ENCODE data around the gene F10. TPM values are rescaled to one million over a fixed set of nuclear protein-coding genes. Genes with fewer than 3 reads are reported as not detected.

F10 gene
- total and polyA plus RNA-seq, 4 donors: 3.2 to 19.9 (median 5.4) TPM

DNA sequence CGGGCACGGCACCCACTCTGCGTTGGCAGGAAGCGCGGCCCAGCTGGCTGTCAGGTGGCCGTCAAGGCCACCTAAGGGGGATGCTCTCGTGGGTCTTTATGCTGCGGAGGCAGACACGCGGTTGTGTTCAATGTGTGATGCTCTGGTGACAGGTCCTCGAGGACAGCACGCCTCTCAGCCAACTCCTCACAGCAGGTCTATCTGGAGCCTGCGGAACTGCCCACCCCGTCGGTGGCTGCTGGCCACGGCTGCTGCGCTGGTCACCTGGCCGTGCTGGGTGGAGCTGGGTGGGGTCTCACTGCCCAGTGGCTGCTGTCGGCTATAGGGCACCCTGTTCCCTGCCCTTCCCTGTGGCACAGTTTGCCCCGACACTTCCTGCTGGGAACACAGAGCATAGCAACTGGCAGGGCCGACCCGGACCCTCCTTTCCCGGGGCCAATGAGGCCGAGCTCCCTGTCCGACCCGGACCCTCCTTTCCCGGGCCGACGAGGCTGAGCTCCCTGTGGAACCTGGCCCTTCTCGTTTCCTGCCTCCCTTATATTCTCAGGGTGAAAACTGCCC, 31.3 kb upstream of the F10 start:
- Histone ChIP-seq H3K27ac (ENCODE audit: low read depth, low read length) (no peak overlapping the region), H3K9me3 (ENCODE audit: control insufficient read depth, insufficient read depth, low read length) (no peaks in the 10 kb centered on the region), H3K4me3 (ENCODE audit: low read depth, low read length) (no peak overlapping the region), H3K4me1 (ENCODE audit: control insufficient read depth, insufficient read depth, low read length) (peaks cover 17% of the 10 kb centered on the region), H3K27me3 (ENCODE audit: control insufficient read depth, insufficient read depth, low read length) (no peaks in the 10 kb centered on the region), H3K36me3 (ENCODE audit: control insufficient read depth, insufficient read depth, low read length) (peaks cover 98% of the 10 kb centered on the region)
- no peak for DNase-seq (ENCODE audit: low read depth in 4 of 6, low spot score in 6 of 6)
- 86% methylated on average over 30 of the region's 30 CpGs for WGBS (ENCODE audit: insufficient coverage)

- Histone ChIP-seq H3K27me3 (ENCODE audit: control insufficient read depth, insufficient read depth, low read length) (no peaks in the 10 kb centered on the region), H3K27ac (ENCODE audit: low read depth, low read length) (no peak overlapping the region), H3K4me3 (ENCODE audit: low read depth, low read length) (no peak overlapping the region), H3K4me1 (ENCODE audit: control insufficient read depth, insufficient read depth, low read length) (peaks cover 17% of the 10 kb centered on the region), H3K9me3 (ENCODE audit: control insufficient read depth, insufficient read depth, low read length) (no peaks in the 10 kb centered on the region), H3K36me3 (ENCODE audit: control insufficient read depth, insufficient read depth, low read length) (peaks cover 98% of the 10 kb centered on the region)
- WGBS (ENCODE audit: insufficient coverage): 92% methylated on average over 33 of the region's 33 CpGs
- DNase-seq (ENCODE audit: low read depth in 4 of 6, low spot score in 6 of 6): no peak
Measured at GRCh38 chr13:113091891-113092775, 30.5 kb upstream of the F10 start.

DNA sequence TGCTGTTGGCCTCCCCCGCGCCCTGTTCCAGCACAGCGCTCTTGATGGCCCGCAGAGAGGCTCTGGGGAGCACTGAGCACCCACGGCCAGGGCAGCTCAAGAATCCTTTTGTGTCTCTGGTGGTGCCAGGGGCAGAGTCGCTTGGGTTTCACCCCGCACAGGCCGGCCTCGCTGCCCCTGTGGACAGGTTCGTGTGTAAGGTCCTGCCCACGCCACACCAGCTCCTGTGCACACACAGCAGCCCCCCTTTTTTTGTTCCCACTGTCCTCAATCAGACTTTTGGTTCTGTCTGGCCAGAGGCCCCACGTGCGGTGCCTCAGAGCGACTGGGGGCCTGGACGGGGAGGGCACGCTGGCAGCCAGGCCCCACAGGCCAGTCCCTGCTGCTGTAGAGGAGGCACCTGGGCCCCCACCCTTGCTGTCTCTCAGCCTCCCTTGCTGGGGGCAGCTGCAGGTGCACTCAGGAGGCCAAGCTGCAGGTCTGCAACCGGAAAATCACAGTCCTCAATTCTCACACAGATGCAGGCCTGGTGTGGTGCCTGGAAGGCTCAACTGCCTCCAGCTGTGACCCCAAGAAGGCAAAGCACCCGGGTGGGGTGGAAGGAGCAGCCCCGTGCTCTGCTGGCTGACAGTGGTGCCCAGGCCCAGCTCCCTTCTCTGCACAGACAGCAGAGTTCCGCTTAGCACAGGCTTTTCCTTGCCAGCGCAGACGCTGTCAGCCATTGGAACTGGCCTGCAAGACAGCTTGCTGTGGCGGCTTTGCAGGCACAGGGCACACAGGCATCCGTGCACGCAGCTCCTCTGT, 29.6 kb upstream of the F10 start:
- no peak overlapping the region for H3K27ac ChIP-seq (ENCODE audit: low read depth, low read length)
- WGBS (ENCODE audit: insufficient coverage): 77% methylated on average over 25 of the region's 25 CpGs
- H3K9me3 ChIP-seq (ENCODE audit: control insufficient read depth, insufficient read depth, low read length): no peaks in the 10 kb centered on the region
- H3K27me3 ChIP-seq (ENCODE audit: control insufficient read depth, insufficient read depth, low read length): no peaks in the 10 kb centered on the region
- H3K4me3 ChIP-seq (ENCODE audit: low read depth, low read length): no peak overlapping the region
- H3K36me3 ChIP-seq (ENCODE audit: control insufficient read depth, insufficient read depth, low read length): peaks cover 96% of the 10 kb centered on the region
- no peak for DNase-seq (ENCODE audit: low read depth in 4 of 6, low spot score in 6 of 6)
- peaks cover 21% of the 10 kb centered on the region for H3K4me1 ChIP-seq (ENCODE audit: control insufficient read depth, insufficient read depth, low read length)

- DNase-seq (ENCODE audit: low read depth in 4 of 6, low spot score in 6 of 6): peak in 2 of 6 donors; percentile 60 to 61
- Histone ChIP-seq H3K27ac (ENCODE audit: low read depth, low read length) (no peak overlapping the region), H3K36me3 (ENCODE audit: control insufficient read depth, insufficient read depth, low read length) (peaks cover 94% of the 10 kb centered on the region), H3K9me3 (ENCODE audit: control insufficient read depth, insufficient read depth, low read length) (no peaks in the 10 kb centered on the region), H3K27me3 (ENCODE audit: control insufficient read depth, insufficient read depth, low read length) (no peaks in the 10 kb centered on the region), H3K4me1 (ENCODE audit: control insufficient read depth, insufficient read depth, low read length) (peaks cover 28% of the 10 kb centered on the region), H3K4me3 (ENCODE audit: low read depth, low read length) (no peak overlapping the region)
- 74% methylated on average over 26 of the region's 29 CpGs for WGBS (ENCODE audit: insufficient coverage)
Measured at GRCh38 chr13:113093580-113094409, 28.8 kb upstream of the F10 start.

DNA sequence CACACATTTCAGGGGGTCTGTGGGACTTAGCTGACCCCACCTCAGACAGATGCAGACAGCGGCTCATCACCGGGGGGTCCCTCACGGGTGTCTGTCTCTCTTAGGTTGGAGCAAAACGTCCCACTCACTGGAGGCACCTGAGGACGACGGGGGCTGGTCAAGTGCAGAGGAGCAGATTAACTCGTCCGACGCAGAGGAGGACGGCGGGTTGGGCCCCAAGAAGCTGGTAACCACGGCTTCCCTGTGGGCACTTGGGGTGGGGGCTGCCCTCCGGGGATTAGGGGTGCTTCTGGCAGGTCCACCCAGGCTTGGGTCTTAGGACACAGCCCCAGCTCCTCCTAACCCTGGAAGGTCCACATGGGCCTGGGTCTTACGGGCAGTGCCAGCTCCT, 28.2 kb upstream of the F10 start:
- no peak overlapping the region for H3K4me3 ChIP-seq (ENCODE audit: low read depth, low read length)
- H3K4me1 ChIP-seq (ENCODE audit: control insufficient read depth, insufficient read depth, low read length): peaks cover 28% of the 10 kb centered on the region
- H3K36me3 ChIP-seq (ENCODE audit: control insufficient read depth, insufficient read depth, low read length): peaks cover 88% of the 10 kb centered on the region
- no peaks in the 10 kb centered on the region for H3K27me3 ChIP-seq (ENCODE audit: control insufficient read depth, insufficient read depth, low read length)
- no peak overlapping the region for H3K27ac ChIP-seq (ENCODE audit: low read depth, low read length)
- no peak for DNase-seq (ENCODE audit: low read depth in 4 of 6, low spot score in 6 of 6)
- 92% methylated on average over 13 of the region's 14 CpGs for WGBS (ENCODE audit: insufficient coverage)
- no peaks in the 10 kb centered on the region for H3K9me3 ChIP-seq (ENCODE audit: control insufficient read depth, insufficient read depth, low read length)

DNA sequence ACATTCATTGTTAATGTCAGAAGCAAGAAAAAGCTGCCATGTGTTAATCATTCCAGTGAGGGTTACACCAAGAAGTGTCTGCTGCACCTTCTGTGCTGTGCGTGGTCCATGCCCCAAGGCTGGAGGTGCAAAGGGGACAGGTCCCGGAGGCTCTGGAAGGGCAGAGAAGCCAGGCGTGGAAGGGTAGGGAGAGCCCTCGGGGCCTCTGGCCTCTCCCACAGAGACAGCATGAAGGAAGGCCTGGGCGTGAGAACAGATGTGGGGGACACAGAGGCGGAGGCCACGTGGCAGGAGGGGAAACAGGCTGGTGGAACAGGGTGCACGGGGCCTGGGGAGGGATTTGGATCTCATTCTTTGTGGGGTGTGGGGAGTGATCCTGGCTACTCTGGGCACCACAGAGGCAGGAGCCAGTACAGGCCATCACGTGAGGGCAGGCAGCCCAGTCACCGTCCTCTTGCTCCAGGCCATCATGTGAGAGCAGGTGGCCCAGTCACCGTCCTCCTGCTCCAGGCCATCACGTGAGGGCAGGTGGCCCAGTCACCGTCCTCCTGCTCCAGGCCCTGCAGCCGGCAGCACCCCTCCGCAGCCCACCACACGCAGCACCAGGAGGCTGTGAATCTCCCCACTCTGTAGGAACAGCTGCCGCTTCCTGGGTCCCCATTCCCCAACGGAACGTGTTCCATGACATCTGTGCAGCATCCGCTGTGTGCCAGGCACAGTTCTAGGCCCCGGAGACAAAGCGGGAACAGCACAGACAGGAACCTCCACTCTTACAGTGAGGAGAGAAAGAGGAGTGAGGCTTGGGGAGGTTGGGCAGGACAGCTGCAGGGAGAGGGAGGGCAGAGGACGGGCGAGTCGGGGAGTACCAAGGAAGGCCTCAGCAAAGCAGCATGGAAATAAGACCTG, 27.2 kb upstream of the F10 start:
- no peak overlapping the region for H3K27ac ChIP-seq (ENCODE audit: low read depth, low read length)

GRCh38 chr13:113096052-113096744, 26.4 kb upstream of the F10 start:
- WGBS (ENCODE audit: insufficient coverage): 95% methylated on average over 61 of the region's 61 CpGs
- DNase-seq (ENCODE audit: low read depth in 4 of 6, low spot score in 6 of 6): no peak
- Histone ChIP-seq H3K36me3 (ENCODE audit: control insufficient read depth, insufficient read depth, low read length) (peaks cover 70% of the 10 kb centered on the region), H3K27ac (ENCODE audit: low read depth, low read length) (no peak overlapping the region), H3K27me3 (ENCODE audit: control insufficient read depth, insufficient read depth, low read length) (no peaks in the 10 kb centered on the region), H3K4me1 (ENCODE audit: control insufficient read depth, insufficient read depth, low read length) (peaks cover 28% of the 10 kb centered on the region), H3K9me3 (ENCODE audit: control insufficient read depth, insufficient read depth, low read length) (no peaks in the 10 kb centered on the region), H3K4me3 (ENCODE audit: low read depth, low read length) (no peak overlapping the region)

More for the DNA sequence above, 27.2 kb upstream of the F10 start:
- no peaks in the 10 kb centered on the region for H3K27me3 ChIP-seq (ENCODE audit: control insufficient read depth, insufficient read depth, low read length)
- 82% methylated on average over 25 of the region's 25 CpGs for WGBS (ENCODE audit: insufficient coverage)
- H3K36me3 ChIP-seq (ENCODE audit: control insufficient read depth, insufficient read depth, low read length): peaks cover 78% of the 10 kb centered on the region
- peaks cover 28% of the 10 kb centered on the region for H3K4me1 ChIP-seq (ENCODE audit: control insufficient read depth, insufficient read depth, low read length)
- H3K9me3 ChIP-seq (ENCODE audit: control insufficient read depth, insufficient read depth, low read length): no peaks in the 10 kb centered on the region
- no peak for DNase-seq (ENCODE audit: low read depth in 4 of 6, low spot score in 6 of 6)
- H3K4me3 ChIP-seq (ENCODE audit: low read depth, low read length): no peak overlapping the region

GRCh38 chr13:113096745-113097305, 25.8 kb upstream of the F10 start:
- WGBS (ENCODE audit: insufficient coverage): 90% methylated on average over 47 of the region's 52 CpGs

More at GRCh38 chr13:113096745-113097305, 25.8 kb upstream of the F10 start:
- no peaks in the 10 kb centered on the region for H3K9me3 ChIP-seq (ENCODE audit: control insufficient read depth, insufficient read depth, low read length)
- H3K27ac ChIP-seq (ENCODE audit: low read depth, low read length): no peak overlapping the region
- H3K27me3 ChIP-seq (ENCODE audit: control insufficient read depth, insufficient read depth, low read length): no peaks in the 10 kb centered on the region
- H3K4me1 ChIP-seq (ENCODE audit: control insufficient read depth, insufficient read depth, low read length): peaks cover 28% of the 10 kb centered on the region
- no peak for DNase-seq (ENCODE audit: low read depth in 4 of 6, low spot score in 6 of 6)
- H3K36me3 ChIP-seq (ENCODE audit: control insufficient read depth, insufficient read depth, low read length): peaks cover 64% of the 10 kb centered on the region
- H3K4me3 ChIP-seq (ENCODE audit: low read depth, low read length): no peak overlapping the region

Data from spinal cord (tissue), 10 donors.